ENCODE data around the gene SDC4.

Gene SDC4

DNA sequence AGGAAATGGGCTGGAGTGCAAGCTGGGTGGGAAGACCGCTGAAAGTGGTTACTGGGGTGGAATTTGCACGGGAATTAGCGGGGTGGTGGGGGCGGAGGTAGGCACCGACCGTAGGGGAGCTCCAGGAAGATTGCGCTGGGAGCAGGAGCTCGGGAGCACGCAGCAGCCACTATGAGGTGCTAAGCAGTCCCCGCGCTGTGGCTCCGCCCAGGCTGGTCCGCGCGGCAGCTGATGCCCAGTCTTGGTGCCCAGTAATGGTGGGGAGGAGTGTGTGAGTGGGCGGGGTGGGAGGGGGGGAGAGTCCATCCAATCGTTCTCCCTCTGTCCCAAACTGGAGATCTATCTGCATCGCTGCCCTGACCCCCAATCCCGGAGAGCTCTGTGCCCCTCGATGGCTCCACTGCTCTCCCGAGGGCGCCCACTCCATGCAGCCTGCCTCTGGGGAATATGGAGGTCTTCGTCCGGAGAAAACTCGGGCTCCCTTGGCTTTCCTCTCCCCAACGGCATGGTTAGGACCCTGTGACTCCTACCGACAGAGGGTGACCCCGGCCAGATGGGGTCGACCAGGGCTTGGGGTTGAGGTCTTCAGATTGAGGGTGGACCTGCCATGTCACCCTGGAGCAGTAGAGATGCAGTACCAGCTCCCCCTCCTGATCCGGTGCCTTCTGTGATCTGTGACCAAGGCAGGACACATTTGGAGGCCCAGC lies 24.6 kb upstream of the SDC4 start:
- no peak overlapping the region for H3K4me3 ChIP-seq (ENCODE audit: control insufficient read depth, low read depth, low read length)

DNA sequence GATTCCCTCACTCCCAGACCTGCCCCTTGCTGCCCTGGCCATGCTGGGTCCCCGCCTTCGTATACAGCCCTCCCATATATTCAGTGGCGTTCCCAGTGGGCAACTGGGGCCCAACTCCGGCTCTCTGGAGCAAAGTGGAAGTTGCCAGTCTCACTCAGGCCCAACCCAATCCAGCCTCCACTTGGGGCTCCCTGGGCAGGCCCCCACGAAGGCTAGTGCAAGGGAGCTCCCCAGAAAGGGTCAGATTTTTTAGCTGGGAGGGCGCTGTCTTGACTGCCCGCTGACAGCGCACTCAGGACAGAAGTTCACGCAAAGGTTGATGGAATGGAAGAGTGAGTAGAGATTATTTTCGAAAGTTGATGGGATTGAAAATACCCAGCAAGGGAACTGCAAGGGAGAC lies 24.0 kb upstream of the SDC4 start:
- H3K4me3 ChIP-seq (ENCODE audit: control insufficient read depth, low read depth, low read length): no peak overlapping the region
- no peak for DNase-seq (ENCODE audit: low read depth)
- TF ChIP-seq, protein P1, sequence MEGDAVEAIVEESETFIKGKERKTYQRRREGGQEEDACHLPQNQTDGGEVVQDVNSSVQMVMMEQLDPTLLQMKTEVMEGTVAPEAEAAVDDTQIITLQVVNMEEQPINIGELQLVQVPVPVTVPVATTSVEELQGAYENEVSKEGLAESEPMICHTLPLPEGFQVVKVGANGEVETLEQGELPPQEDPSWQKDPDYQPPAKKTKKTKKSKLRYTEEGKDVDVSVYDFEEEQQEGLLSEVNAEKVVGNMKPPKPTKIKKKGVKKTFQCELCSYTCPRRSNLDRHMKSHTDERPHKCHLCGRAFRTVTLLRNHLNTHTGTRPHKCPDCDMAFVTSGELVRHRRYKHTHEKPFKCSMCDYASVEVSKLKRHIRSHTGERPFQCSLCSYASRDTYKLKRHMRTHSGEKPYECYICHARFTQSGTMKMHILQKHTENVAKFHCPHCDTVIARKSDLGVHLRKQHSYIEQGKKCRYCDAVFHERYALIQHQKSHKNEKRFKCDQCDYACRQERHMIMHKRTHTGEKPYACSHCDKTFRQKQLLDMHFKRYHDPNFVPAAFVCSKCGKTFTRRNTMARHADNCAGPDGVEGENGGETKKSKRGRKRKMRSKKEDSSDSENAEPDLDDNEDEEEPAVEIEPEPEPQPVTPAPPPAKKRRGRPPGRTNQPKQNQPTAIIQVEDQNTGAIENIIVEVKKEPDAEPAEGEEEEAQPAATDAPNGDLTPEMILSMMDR (IDR thresholded peaks at IDR 0.05; ENCODE audit: control insufficient read depth, insufficient read depth, low read depth, low read length, missing control alignments): no peak

More for the DNA sequence above, 24.6 kb upstream of the SDC4 start:
- DNase-seq (ENCODE audit: low read depth): no peak
- TF ChIP-seq, protein P1 (IDR thresholded peaks at IDR 0.05; ENCODE audit: control insufficient read depth, insufficient read depth, low read depth, low read length, missing control alignments): no peak

DNA sequence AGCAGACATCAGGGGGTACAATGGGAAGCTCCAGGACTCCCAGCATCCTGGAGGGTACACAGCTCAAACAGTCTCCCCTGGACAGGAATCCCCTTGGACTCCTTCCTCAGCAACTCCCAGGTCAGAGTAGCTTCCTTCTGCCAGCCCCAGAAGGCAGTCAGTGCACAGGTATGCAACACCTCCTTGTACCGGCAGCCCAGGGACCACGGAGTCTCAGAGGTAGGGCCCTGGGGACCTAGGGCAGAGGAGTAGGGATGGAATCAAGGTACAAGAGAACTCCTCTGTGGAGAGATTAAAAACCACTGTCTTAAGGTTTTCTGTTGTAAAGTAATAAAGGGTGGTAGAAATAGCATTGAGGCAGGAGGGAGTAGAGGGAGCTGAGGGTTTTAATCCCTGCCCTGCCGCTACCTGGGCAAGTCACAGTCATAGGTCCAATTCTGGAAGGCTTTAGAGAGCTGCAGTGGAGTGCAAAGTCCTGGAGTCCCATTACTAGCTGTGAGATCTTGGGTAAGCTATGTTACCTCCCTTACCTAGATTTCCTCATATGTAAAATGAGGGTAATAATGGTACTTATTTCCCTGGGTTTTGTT lies 22.4 kb upstream of the SDC4 start:
- no peak for DNase-seq (ENCODE audit: low read depth)
- no peak overlapping the region for H3K4me3 ChIP-seq (ENCODE audit: control insufficient read depth, low read depth, low read length)
- TF ChIP-seq, protein P1 (IDR thresholded peaks at IDR 0.05; ENCODE audit: control insufficient read depth, insufficient read depth, low read depth, low read length, missing control alignments): no peak

DNA sequence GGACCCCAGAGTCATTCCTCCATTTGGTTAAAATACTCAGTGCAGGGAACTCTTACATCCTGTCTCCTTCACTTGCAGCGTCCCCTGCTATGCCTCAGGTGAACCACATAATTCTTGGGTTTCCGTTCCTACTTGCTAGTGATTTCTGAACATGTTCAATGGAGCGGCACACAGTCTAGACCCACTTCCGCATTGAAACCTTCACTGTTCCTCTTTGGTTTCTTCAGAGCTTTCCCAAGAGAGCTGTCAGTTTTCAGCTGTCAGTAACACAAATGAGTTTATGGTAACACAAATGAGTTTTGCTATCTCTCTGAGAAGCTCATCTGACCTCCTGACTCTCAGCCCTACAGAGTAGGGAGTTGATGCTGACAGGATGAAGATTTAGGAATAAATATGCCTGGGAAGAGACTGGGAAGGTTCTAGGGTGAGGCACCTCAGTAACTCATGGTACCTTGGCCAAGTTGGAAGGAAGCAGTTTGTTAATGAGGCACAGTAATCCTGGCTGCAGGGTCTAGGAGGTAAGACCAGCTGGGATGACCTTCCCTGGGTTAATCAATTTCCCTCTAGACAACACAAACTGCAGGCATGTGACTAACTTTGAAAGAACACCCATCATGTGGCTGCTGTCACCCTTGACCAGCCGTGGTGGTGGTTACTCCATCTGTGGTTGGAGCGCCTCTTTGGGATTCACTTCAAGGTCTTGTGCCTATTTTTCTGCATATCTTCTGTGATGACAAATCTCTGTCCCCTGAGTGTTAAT lies 20.2 kb upstream of the SDC4 start:
- DNase-seq (ENCODE audit: low read depth): no peak
- TF ChIP-seq, protein P1 (IDR thresholded peaks at IDR 0.05; ENCODE audit: control insufficient read depth, insufficient read depth, low read depth, low read length, missing control alignments): no peak
- H3K4me3 ChIP-seq (ENCODE audit: control insufficient read depth, low read depth, low read length): no peak overlapping the region

DNA sequence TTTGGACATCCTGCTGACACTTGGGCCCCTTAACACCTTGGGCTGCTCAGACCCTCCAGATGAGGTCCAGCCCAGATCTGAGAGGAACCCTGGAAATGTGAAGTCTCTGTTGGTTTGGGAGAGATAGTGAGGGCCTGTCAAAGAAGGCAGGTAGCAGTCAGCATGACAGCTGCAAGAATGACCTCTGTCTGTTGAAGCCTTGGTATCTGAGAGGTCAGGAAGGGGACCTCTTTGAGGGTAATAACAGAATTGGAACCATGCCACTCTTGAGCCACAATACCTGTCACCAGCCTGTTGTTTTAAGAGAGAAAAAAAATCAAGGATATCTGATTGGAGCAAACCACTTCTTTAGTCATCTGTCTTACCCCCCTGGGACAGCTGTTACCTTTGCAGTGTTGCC lies 18.9 kb upstream of the SDC4 start:
- TF ChIP-seq, protein P1 (IDR thresholded peaks at IDR 0.05; ENCODE audit: control insufficient read depth, insufficient read depth, low read depth, low read length, missing control alignments): no peak
- DNase-seq (ENCODE audit: low read depth): no peak
- H3K4me3 ChIP-seq (ENCODE audit: control insufficient read depth, low read depth, low read length): no peak overlapping the region

DNA sequence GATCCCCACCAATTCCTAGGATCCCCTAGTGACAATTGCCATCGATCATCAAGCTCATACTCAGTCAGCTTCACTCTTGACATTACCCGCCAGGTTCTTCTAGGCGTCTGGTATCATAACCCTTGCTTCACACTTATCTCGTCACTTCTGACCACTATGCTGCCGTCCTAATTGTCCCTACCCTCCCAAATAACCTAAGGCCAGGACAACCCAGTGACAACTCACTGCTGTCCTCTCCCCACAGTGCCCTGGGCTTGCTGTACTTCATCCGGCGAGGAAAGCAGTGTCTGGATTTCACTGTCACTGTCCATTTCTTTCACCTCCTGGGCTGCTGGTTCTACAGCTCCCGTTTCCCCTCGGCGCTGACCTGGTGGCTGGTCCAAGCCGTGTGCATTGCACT lies 18.4 kb upstream of the SDC4 start:
- H3K4me3 ChIP-seq (ENCODE audit: control insufficient read depth, low read depth, low read length): no peak overlapping the region
- no peak for DNase-seq (ENCODE audit: low read depth)
- TF ChIP-seq, protein P1 (IDR thresholded peaks at IDR 0.05; ENCODE audit: control insufficient read depth, insufficient read depth, low read depth, low read length, missing control alignments): no peak
